Breast epithelium (tissue), 3 donors: ENCODE results near the gene ARG1.

Experiments
- POLR2AphosphoS5 ChIP-seq, 3 donors: sonication (generic); formaldehyde crosslinking; IDR thresholded peaks; one replicate each; pipeline ENCODE4 v1.6.1; 2017; ENCODE audit warnings: antibody characterized with exemption in 3 of 3
- TF ChIP-seq, protein P1 (sequence below), 3 donors: fragments of 450-650 bp; IDR thresholded peaks; one replicate each; pipeline ENCODE4 v1.5.1; 2016 to 2017; ENCODE audit warnings: antibody characterized with exemption in 3 of 3, mild to moderate bottlenecking in 3 of 3, moderate library complexity in 3 of 3

DNA sequence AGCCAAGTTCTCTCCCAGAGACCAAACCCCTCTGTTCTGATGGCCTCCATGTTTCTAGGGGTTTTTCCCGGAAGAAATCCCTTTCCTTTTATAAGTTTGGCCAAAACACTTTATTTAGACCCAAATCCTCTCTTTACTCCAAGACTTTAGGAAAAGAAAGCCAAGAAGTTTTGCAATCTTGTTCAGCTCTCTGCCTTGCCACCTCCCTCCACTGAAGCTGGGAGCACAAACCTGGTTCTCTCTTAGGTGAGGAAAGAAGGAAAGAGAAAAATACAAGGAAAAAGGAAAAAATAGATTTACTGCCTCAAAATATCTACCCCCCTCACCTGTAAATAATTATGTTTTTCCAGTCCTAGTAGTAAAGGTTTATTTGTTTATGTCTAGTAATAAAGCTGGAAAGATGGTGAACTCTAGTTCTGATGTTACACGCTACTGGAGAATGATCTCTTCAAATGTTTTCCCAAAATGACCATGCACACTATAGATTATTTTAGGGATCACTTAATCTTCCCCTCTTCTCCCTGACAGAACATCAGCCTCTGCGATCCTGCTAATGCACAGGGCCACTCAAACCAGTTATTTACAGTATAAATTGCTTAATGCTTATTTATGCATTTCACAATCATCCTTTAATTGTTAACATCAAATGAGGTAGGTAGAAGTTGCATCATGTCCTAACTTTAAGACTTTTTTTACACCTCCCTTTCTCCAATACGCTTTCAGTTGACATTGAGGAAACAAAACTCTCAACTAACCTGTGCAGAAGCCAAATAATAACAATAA lies 10.9 kb upstream of the ARG1 start:
- TF ChIP-seq, protein P1, sequence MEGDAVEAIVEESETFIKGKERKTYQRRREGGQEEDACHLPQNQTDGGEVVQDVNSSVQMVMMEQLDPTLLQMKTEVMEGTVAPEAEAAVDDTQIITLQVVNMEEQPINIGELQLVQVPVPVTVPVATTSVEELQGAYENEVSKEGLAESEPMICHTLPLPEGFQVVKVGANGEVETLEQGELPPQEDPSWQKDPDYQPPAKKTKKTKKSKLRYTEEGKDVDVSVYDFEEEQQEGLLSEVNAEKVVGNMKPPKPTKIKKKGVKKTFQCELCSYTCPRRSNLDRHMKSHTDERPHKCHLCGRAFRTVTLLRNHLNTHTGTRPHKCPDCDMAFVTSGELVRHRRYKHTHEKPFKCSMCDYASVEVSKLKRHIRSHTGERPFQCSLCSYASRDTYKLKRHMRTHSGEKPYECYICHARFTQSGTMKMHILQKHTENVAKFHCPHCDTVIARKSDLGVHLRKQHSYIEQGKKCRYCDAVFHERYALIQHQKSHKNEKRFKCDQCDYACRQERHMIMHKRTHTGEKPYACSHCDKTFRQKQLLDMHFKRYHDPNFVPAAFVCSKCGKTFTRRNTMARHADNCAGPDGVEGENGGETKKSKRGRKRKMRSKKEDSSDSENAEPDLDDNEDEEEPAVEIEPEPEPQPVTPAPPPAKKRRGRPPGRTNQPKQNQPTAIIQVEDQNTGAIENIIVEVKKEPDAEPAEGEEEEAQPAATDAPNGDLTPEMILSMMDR (IDR thresholded peaks at IDR 0.05): no peak
- TF ChIP-seq POLR2AphosphoS5 (IDR thresholded peaks at IDR 0.05): no peak
